GM12801 (cell line): ENCODE measurements around the gene HLA-DRA.

ENCODE experiments used
- TF ChIP-seq, protein P1 (sequence below): IDR thresholded peaks from one replicate; pipeline ENCODE4 v1.5.1; 2011; ENCODE audit warnings: control low read depth; ENCODE audit not compliant: insufficient read length; ENCODE audit errors: extremely low read depth

HLA-DRA gene

DNA sequence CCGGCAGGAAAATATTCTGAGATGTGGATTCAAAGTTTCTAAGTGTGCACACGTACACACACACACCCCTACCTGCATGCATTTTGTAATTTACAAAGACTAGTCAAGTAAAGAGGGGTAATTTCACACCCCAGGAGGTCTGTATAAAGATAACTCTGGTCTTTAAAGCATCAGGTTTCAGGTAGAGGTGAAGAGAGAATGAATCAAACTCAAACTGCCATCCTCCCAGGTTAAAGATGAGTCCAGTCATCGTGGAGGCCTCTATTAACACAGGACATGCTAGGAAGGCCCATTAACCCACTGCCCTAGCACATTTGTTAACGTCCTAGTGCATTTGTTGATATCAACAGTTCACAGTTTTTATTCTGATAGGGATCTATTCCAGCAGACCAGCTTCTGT lies 3.5 kb upstream of the HLA-DRA start:
- TF ChIP-seq, protein P1, sequence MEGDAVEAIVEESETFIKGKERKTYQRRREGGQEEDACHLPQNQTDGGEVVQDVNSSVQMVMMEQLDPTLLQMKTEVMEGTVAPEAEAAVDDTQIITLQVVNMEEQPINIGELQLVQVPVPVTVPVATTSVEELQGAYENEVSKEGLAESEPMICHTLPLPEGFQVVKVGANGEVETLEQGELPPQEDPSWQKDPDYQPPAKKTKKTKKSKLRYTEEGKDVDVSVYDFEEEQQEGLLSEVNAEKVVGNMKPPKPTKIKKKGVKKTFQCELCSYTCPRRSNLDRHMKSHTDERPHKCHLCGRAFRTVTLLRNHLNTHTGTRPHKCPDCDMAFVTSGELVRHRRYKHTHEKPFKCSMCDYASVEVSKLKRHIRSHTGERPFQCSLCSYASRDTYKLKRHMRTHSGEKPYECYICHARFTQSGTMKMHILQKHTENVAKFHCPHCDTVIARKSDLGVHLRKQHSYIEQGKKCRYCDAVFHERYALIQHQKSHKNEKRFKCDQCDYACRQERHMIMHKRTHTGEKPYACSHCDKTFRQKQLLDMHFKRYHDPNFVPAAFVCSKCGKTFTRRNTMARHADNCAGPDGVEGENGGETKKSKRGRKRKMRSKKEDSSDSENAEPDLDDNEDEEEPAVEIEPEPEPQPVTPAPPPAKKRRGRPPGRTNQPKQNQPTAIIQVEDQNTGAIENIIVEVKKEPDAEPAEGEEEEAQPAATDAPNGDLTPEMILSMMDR, result no peak

DNA sequence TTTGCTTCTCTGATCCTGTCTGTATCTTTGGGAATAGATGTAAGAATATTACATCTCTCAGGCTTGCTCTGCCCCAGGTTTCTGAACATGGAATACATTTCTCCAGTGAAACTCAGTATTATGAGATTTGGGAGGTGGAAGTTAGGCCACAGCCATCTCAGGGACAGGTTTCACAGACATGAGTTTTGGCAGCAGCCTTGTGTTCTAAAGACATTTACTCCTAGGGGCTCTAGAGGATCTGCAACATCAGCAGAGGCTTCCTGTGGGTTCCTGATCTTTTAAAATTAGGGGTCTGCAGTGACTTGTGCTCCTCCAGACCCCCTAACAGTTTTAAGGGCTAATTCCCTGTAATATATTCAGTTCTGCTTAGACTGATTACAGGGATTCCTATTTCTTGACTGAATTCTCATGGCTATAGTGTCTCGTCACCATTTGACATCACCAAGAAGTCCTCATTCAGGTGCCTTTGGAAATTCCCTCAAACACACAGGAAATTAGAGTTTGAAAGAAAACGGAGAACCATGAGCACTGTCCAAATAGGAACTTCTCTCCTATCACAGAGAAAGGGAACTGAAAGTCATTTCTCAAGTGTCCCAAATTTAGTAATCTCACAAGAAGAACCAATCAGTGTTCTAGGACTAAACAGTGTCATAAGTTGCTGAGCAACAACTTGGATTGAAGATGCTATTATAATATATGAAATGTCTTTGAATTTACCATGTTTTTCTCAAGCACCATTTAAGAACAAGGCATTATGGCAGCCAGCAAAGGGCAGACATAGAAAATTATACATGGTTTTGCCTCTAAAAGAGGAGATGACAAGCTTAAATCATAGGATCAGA lies 2.5 kb upstream of the HLA-DRA start:
- TF ChIP-seq, protein P1, result no peak

DNA sequence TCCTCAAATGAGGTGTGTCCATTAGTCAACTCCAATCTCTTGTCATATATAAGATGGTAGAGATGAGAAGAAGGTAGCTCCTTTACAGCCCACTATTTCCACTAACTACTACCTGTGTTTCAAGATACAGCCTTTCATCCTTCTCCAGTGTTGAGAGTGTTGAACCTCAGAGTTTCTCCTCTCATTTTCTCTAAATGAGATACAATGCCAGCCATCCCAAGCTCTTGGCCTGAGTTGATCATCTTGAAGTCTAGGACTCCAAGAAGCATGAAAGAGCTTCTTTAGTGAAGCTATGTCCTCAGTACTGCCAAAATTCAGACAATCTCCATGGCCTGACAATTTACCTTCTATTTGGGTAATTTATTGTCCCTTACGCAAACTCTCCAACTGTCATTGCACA lies 548 bp upstream of the HLA-DRA start:
- TF ChIP-seq, protein P1, result no peak

DNA sequence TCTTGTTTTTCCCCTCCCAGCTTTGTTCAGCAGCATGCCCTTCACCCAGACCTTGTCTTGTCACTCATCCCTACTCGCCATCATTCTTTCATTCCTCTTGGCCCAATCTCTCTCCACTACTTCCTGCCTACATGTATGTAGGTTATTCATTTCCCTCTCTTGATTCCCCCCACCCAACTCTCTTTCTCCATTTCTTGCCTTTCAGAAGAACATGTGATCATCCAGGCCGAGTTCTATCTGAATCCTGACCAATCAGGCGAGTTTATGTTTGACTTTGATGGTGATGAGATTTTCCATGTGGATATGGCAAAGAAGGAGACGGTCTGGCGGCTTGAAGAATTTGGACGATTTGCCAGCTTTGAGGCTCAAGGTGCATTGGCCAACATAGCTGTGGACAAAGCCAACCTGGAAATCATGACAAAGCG lies 2.6 kb downstream of the HLA-DRA start:
- TF ChIP-seq, protein P1, result no peak

DNA sequence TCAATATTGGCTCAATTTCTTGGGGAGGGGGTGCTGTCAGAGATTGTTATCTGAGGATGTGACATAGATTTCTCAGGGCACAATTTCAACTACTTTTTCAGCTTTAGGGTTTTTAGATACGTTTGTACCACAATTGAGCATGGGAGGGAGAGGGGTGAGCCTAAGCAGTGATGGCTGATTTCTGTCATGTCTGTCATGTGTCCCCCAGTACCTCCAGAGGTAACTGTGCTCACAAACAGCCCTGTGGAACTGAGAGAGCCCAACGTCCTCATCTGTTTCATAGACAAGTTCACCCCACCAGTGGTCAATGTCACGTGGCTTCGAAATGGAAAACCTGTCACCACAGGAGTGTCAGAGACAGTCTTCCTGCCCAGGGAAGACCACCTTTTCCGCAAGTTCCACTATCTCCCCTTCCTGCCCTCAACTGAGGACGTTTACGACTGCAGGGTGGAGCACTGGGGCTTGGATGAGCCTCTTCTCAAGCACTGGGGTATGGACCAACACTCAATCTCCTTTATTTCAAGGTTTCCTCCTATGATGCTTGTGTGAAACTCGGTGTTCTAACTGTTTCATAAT lies 3.4 kb downstream of the HLA-DRA start:
- TF ChIP-seq, protein P1, result no peak

DNA sequence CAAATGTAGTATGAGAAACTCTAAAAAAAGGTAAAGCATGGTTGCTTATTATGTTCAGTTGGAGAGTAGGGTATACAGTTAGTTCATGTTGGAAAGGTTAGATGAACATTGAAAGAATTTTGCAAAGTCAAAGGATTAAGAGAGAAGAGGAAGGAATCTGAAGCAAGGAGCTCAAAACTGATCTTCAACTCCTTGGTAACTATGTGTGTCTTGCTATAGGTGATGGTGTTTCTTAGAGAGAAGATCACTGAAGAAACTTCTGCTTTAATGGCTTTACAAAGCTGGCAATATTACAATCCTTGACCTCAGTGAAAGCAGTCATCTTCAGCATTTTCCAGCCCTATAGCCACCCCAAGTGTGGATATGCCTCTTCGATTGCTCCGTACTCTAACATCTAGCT lies 4.7 kb downstream of the HLA-DRA start:
- TF ChIP-seq, protein P1, result no peak

DNA sequence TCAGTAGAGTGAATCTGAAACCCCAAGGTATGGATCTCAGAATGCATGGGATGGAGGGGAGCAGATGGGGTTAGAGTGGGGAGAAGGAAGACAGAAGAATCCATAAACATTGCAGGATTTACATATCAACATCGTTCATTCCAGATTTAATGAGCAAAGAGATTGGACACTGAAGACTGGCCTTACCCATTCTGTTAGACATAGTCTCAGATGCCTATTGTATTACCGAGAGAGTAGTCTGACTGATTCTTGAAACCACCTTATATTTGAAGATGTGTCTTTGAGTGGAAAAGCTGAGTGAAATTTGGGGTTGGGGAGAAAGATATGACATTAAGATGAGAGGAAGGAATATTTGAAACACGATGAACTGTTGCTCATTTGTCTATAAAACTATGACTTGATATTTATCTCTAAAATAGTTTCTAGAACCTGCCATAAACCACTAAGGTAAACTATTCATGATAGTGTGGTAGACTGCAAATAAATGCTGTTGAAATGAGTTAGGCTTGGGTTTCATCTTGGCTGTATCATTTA lies 5.7 kb downstream of the HLA-DRA start:
- TF ChIP-seq, protein P1, result no peak
